Left lung (tissue), 10 donors: ENCODE results near the gene OPTC. TPM values are rescaled to one million over a fixed set of nuclear protein-coding genes. Genes with fewer than 3 reads are reported as not detected.

ENCODE experiments used
- ATAC-seq: fragments of 200-7000 bp; cut with Tn5 transposase; one replicate; pipeline ENCODE4 v1.9.1; 2020; ENCODE audit warnings: moderate library complexity
- DNase-seq, 4 donors: peaks; one replicate each; pipeline ENCODE4 v3.0.0-alpha.2; 2013 to 2020
- H3K27ac ChIP-seq, 2 donors: fragments of 200-600 bp; sonication (generic) in 1 of 2; one replicate each; pipeline versions ENCODE4 v1.5.0 to v1.8.0; 2020 to 2021
- H3K27me3 ChIP-seq, 2 donors: fragments of 200-600 bp; sonication (generic) in 1 of 2; one replicate each; pipeline versions ENCODE4 v1.5.0 to v1.8.0; 2020 to 2021
- H3K36me3 ChIP-seq, 2 donors: fragments of 200-600 bp; sonication (generic) in 1 of 2; one replicate each; pipeline versions ENCODE4 v1.5.0 to v1.8.0; 2020 to 2021
- H3K4me1 ChIP-seq, 2 donors: fragments of 200-600 bp; one replicate each; pipeline ENCODE4 v1.8.0; 2021
- H3K4me3 ChIP-seq, 2 donors: fragments of 200-600 bp; sonication (generic) in 1 of 2; one replicate each; pipeline versions ENCODE4 v1.5.0 to v1.8.0; 2020 to 2021; ENCODE audit warnings: mild to moderate bottlenecking in 1 of 2
- H3K9me3 ChIP-seq, 2 donors: fragments of 200-600 bp; sonication (generic) in 1 of 2; one replicate each; pipeline versions ENCODE4 v1.5.0 to v1.8.0; 2020 to 2021
- intact Hi-C, 2 donors: fragments of 100-400 bp; cut with DNase I; formaldehyde crosslinking; loops; one replicate each; pipeline versions ENCODE4 v1.11.2 to v1.14.2; 2022
- polyA plus RNA-seq, 6 donors: library from polyadenylated mRNA; unstranded; fragments of 120-200 nt; gene quantifications; one replicate each; pipeline ENCODE4 v1.2.1, GENCODE V29; 2013; ENCODE audit not compliant: insufficient read length in 6 of 6
- total RNA-seq, 2 donors: library from RNA; stranded (reverse); fragmentation: NEBNext Ultra II Directional; extraction: Animal tissue kit (Norgen Biotek cat#: 25700); gene quantifications; one replicate each; pipeline ENCODE4 v1.2.1, GENCODE V29; 2021
- TF ChIP-seq, protein P1 (sequence below), 2 donors: fragments of 200-600 bp; sonication (generic) in 1 of 2; IDR thresholded peaks; one replicate each; pipeline versions ENCODE4 v1.5.0 to v1.8.0; 2021; ENCODE audit warnings: antibody characterized with exemption in 2 of 2
- donor health status: DM: no; HTN: yes; CAD: no.
- donor health status: DM: no; HTN: no; CAD: no.

Gene OPTC
- total and polyA plus RNA-seq, 8 donors, result not detected

DNA sequence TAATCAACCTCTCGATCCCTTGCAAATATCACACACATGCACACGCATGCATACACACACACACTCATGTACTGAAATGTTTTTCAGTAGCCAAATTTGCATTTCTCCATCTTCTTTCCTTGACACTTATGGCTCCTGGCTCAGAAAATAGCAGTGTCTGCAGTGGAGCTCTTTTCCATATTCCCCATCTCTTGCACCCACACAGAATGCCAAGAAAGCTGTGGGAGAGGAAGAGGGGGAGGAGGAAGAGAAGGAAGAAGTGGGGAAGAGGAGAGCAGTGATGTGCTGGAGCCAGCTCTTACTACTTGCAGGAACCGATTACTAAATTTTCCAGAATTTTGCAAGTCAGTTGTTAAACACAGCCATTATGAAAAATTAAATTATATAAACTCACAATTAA lies 9.9 kb downstream of the OPTC start:
- H3K27me3 ChIP-seq, result peaks cover 0 to 10% of the 10 kb centered on the region in 2 donors
- no peaks in the 10 kb centered on the region for H3K9me3 ChIP-seq
- no peak for DNase-seq
- H3K4me1 ChIP-seq, result peaks cover 10 to 31% of the 10 kb centered on the region in 2 donors
- intact Hi-C loops, result loop anchor here (2.0 to 10.0 kb wide), 3 partner anchors 131 to 201 kb away; no protein-coding TSS in a partner anchor
- no peak overlapping the region for H3K27ac ChIP-seq
- H3K4me3 ChIP-seq, result no peak overlapping the region
- TF ChIP-seq, protein P1, sequence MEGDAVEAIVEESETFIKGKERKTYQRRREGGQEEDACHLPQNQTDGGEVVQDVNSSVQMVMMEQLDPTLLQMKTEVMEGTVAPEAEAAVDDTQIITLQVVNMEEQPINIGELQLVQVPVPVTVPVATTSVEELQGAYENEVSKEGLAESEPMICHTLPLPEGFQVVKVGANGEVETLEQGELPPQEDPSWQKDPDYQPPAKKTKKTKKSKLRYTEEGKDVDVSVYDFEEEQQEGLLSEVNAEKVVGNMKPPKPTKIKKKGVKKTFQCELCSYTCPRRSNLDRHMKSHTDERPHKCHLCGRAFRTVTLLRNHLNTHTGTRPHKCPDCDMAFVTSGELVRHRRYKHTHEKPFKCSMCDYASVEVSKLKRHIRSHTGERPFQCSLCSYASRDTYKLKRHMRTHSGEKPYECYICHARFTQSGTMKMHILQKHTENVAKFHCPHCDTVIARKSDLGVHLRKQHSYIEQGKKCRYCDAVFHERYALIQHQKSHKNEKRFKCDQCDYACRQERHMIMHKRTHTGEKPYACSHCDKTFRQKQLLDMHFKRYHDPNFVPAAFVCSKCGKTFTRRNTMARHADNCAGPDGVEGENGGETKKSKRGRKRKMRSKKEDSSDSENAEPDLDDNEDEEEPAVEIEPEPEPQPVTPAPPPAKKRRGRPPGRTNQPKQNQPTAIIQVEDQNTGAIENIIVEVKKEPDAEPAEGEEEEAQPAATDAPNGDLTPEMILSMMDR (IDR thresholded peaks at IDR 0.05), result no peak
- no peaks in the 10 kb centered on the region for H3K36me3 ChIP-seq
- no peak for ATAC-seq

DNA sequence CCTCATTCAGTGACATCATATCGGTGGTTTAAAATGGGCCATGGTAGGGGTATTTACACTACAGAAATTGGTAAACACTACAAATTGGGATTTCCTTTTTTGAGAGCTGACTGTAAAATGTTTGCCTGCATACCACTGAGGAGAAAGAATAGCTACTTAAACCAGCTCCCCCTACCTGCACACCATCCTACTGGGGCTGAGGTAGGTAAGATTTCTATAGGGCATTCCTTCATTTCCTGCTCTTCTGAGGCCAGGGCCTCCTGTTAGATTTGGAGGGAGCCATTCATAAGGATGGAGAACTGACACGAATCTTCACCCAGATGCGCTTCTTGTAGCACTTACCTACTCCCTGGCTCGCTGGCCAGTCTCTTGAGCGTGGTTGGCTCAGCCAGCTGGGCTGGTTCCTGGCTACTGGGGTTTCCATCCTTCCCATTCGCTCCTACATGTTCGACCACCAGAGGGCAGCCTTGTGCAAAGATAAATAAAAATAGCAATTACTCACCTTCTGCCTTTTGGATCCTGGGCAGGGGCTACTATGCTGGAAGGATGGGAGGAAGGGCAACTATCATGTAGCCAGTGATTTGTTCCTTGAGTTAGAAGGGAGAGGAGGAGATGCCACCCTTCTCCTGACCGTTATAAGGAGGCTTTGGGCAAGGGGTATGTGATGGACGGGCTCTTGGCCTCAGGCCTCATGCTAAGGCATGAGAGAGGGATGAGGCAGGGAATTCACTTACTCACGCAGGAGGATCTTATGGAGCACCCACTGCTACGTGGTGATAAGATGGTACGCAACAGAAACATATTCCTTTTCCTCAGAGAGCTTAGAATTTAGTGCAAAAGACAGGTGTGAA lies 10.7 kb downstream of the OPTC start:
- Histone ChIP-seq H3K27ac (no peak overlapping the region), H3K27me3 (peaks cover 0 to 10% of the 10 kb centered on the region in 2 donors), H3K9me3 (no peaks in the 10 kb centered on the region), H3K36me3 (no peaks in the 10 kb centered on the region), H3K4me3 (no peak overlapping the region), H3K4me1 (peaks cover 10 to 31% of the 10 kb centered on the region in 2 donors)
- ATAC-seq (peak; percentile 92), DNase-seq (peak in 3 of 4 donors; percentile 72 to 83 (median 75))
- intact Hi-C loops, result loop anchor here (2.0 to 10.0 kb wide), 3 partner anchors 130 to 200 kb away; no protein-coding TSS in a partner anchor
- TF ChIP-seq, protein P1 (IDR thresholded peaks at IDR 0.05), result peak; percentile 78 to 96

DNA sequence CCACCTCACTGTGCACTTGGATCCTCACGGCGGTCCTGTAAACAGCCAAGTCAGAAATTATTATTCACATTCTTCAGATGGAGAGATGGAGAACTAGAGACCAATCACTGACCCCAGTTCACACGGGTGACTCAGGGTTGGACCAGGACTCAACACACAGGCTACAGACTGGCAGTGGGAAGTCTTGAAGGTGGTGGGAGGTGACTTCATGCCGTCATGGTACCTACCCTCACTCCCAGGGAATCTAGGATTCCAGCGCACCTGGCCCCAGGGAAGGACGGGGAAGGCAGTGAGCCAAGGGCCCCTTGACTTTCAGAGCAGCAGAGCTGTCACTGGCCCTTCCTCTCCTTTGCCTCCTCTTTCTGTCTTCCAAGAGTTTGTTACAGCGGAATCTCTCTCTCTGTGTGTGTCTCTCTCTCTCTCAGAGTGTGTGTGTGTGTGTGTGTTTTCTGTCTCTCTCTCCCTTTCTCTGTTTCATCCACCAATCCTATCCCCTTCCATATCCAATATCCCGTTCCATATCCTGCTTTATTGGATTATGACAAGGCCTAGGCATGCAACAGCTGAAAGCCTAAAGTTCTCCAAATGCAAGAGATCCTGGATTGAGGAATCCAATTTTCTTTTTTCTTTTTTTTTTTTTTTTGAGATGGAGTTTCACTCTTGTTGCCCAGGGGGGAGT lies 11.7 kb downstream of the OPTC start:
- DNase-seq (no peak), ATAC-seq (no peak)
- Histone ChIP-seq H3K9me3 (no peaks in the 10 kb centered on the region), H3K36me3 (no peaks in the 10 kb centered on the region), H3K27ac (no peak overlapping the region), H3K27me3 (peaks cover 0 to 10% of the 10 kb centered on the region in 2 donors), H3K4me1 (peaks cover 10 to 31% of the 10 kb centered on the region in 2 donors), H3K4me3 (no peak overlapping the region)
- TF ChIP-seq, protein P1 (IDR thresholded peaks at IDR 0.05), result no peak
- intact Hi-C loops, result loop anchor here (2.0 to 10.0 kb wide), 3 partner anchors 129 to 199 kb away; no protein-coding TSS in a partner anchor

DNA sequence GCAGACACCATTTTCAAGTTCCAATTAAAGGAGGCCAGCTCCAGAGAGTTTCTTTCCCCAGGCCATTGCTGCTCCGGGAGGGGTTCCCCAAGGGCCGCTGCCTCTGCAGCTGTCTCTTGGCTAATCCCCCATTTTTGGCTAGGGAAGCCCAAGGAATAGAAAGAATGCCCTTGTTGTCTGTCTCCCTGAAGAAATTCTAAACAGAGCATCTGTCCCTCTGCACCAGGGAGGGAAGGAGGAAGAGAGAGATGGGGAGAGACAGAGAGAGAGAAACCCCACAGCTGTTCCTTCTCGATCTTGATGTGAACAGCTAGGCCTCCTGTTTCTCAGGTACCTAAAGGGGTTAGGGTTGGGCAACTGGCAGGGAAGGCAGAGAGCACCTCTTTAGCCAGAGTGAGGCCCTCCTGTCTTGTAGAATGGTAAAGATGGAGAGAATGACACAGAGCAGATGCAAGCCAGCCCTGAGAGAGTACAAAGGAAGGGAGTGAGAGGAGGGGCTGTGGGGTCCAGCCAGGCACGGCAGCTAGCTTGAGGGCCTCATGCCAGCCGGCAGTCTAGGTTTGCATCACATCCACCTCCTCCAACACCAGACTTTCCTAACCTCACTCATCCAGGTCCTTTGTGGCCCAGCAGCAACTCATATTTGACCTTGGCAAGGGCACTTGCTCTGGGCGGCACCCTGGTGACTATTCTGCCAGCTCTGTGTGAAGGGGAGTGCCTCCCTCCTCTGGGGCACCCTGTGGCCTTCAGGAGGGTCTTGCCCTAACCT lies 13.1 kb downstream of the OPTC start:
- no peaks in the 10 kb centered on the region for H3K36me3 ChIP-seq
- H3K27me3 ChIP-seq, result peaks cover 0 to 10% of the 10 kb centered on the region in 2 donors
- intact Hi-C loops, result loop anchor here (10.0 kb wide), 2 partner anchors 128 to 198 kb away; no protein-coding TSS in a partner anchor
- H3K4me3 ChIP-seq, result no peak overlapping the region
- peaks cover 10 to 35% of the 10 kb centered on the region in 2 donors for H3K4me1 ChIP-seq
- TF ChIP-seq, protein P1 (IDR thresholded peaks at IDR 0.05), result no peak
- no peak for DNase-seq
- H3K9me3 ChIP-seq, result no peaks in the 10 kb centered on the region
- ATAC-seq, result peak; percentile 39
- H3K27ac ChIP-seq, result no peak overlapping the region
